Mucosa of descending colon (tissue), 3 donors: Measurements from ENCODE around the gene C16orf46. TPM values are rescaled to one million over a fixed set of nuclear protein-coding genes. Genes with fewer than 3 reads are reported as not detected.

ENCODE experiments used
- ATAC-seq: fragments of 200-7000 bp; cut with Tn5 transposase; one replicate; pipeline ENCODE4 v1.9.1; 2020; ENCODE audit warnings: mild to moderate bottlenecking, moderate library complexity
- DNase-seq, 3 donors: peaks; one replicate each; pipeline ENCODE4 v3.0.0-alpha.2; 2020
- H3K36me3 ChIP-seq: fragments of 200-600 bp; one replicate; pipeline ENCODE4 v1.8.0; 2021; ENCODE audit warnings: low read depth, mild to moderate bottlenecking
- H3K4me1 ChIP-seq: fragments of 200-600 bp; one replicate; pipeline ENCODE4 v1.8.0; 2021; ENCODE audit warnings: low read depth, mild to moderate bottlenecking
- H3K4me3 ChIP-seq: fragments of 200-600 bp; one replicate; pipeline ENCODE4 v1.8.0; 2021; ENCODE audit warnings: mild to moderate bottlenecking
- H3K9me3 ChIP-seq: fragments of 200-600 bp; one replicate; pipeline ENCODE4 v1.8.0; 2021; ENCODE audit warnings: mild to moderate bottlenecking
- CTCF ChIP-seq: fragments of 200-600 bp; IDR thresholded peaks from one replicate; pipeline ENCODE4 v1.8.0; 2022; ENCODE audit warnings: antibody characterized with exemption, mild to moderate bottlenecking
- intact Hi-C, 2 donors: fragments of 100-400 bp; cut with DNase I in 1 of 2; cut with micrococcal nuclease in 1 of 2; formaldehyde crosslinking; loops; one replicate each; pipeline versions ENCODE4 v1.11.0 to v1.11.1; 2022; cut with DNase I, micrococcal nuclease
- total RNA-seq, 3 donors: library from RNA; stranded (reverse); fragmentation: NEBNext Ultra II Directional in 2 of 3; extraction: Animal tissue kit (Norgen Biotek cat#: 25700) in 2 of 3; gene quantifications; one replicate each; pipeline versions ENCODE4 v1.2.1 to v1.2.4, GENCODE V29; 2021 to 2023
- donor health status: DM: no; HTN: no; CAD: no; lungs with moderate emphysema.
- donor health status: DM: no; HTN: no; CAD: no.
- donor health status: DM: no; HTN: yes; CAD: no.

Gene C16orf46
- total RNA-seq, 3 donors from 2014 or later: 0.39 to 1.6 (median 0.58) TPM

GRCh38 chr16:81035975-81036750 is 40.9 kb downstream of the C16orf46 start:
- no peaks in the 10 kb centered on the region for H3K9me3 ChIP-seq
- H3K4me3 ChIP-seq: peak overlapping the region; percentile 74
- no peaks in the 10 kb centered on the region for H3K36me3 ChIP-seq
- intact Hi-C loops: no loop called here
- DNase-seq: peak; percentile 30 to 73 (median 66)
- H3K4me1 ChIP-seq: peaks cover 7% of the 10 kb centered on the region
- TF ChIP-seq CTCF: no peak
- peak; percentile 36 for ATAC-seq

GRCh38 chr16:81035398-81035974 is 41.6 kb downstream of the C16orf46 start, which contains the start of gene ATMIN:
Gene ATMIN (plus strand): TSS chr16:81035842. CDS start chr16:81035871, 29 bp downstream.
- intact Hi-C loops: no loop called here
- Histone ChIP-seq H3K4me3 (peak within 1 kb of the TSS; percentile 74), H3K9me3 (no peaks in the 10 kb centered on the region), H3K36me3 (no peaks in the 10 kb centered on the region), H3K4me1 (peaks cover 7% of the 10 kb centered on the region)
- ATAC-seq (peak; percentile 100), DNase-seq (peak; percentile 89 to 94 (median 93))
- TF ChIP-seq CTCF: peak; percentile 98

GRCh38 chr16:81029930-81030604 is 47.0 kb downstream of the C16orf46 start:
- Histone ChIP-seq H3K4me1 (no peaks in the 10 kb centered on the region), H3K9me3 (no peaks in the 10 kb centered on the region), H3K4me3 (no peak overlapping the region), H3K36me3 (no peaks in the 10 kb centered on the region)
- DNase-seq (no peak), ATAC-seq (no peak)
- intact Hi-C loops: no loop called here
- TF ChIP-seq CTCF: no peak

- ATAC-seq (no peak), DNase-seq (no peak)
- no peak for TF ChIP-seq CTCF
- H3K4me1 ChIP-seq: no peaks in the 10 kb centered on the region
- intact Hi-C loops: no loop called here
- no peak overlapping the region for H3K4me3 ChIP-seq
- H3K9me3 ChIP-seq: no peaks in the 10 kb centered on the region
- H3K36me3 ChIP-seq: no peaks in the 10 kb centered on the region
Measured at GRCh38 chr16:81026429-81026828, 50.6 kb downstream of the C16orf46 start.

- DNase-seq: no peak
- H3K36me3 ChIP-seq: no peaks in the 10 kb centered on the region
- TF ChIP-seq CTCF: no peak
- H3K4me3 ChIP-seq: no peak overlapping the region
- ATAC-seq: no peak
- no peaks in the 10 kb centered on the region for H3K4me1 ChIP-seq
- H3K9me3 ChIP-seq: no peaks in the 10 kb centered on the region
- intact Hi-C loops: no loop called here
Measured at GRCh38 chr16:81018496-81018895, 58.5 kb downstream of the C16orf46 start.
